HEK293T (cell line): ENCODE measurements around the gene USP53.

Source experiments
- CTCF ChIA-PET: fragments of 350-600 bp; formaldehyde crosslinking; extraction: SDS; loops from one replicate; lab custom pipeline; 2021; ENCODE audit warnings: antibody characterized with exemption, inconsistent platforms; lab: Yijun Ruan, JAX
- POLR2A ChIA-PET: fragments of 350-600 bp; formaldehyde crosslinking; extraction: SDS; loops from one replicate; lab custom pipeline; 2020; ENCODE audit warnings: antibody characterized with exemption, inconsistent platforms; lab: Yijun Ruan, JAX
- DNase-seq: peaks from one replicate; pipeline ENCODE4 v3.0.0; 2012; ENCODE audit warnings: mixed read lengths; ENCODE audit errors: extremely low spot score
- ARNT ChIP-seq: fragments of 450-650 bp; IDR thresholded peaks from 2 replicates; pipeline ENCODE4 v1.6.1; 2017; ENCODE audit warnings: mild to moderate bottlenecking
- BHLHE40 ChIP-seq: fragments of 450-650 bp; IDR thresholded peaks from 2 replicates; pipeline ENCODE4 v1.6.1; 2016; ENCODE audit warnings: mild to moderate bottlenecking, moderate library complexity, borderline replicate concordance
- CTBP1 ChIP-seq: fragments of 450-650 bp; IDR thresholded peaks from 2 replicates; pipeline ENCODE4 v1.6.1; 2016; ENCODE audit warnings: borderline replicate concordance
- ELF4 ChIP-seq: fragments of 450-650 bp; IDR thresholded peaks from 2 replicates; pipeline ENCODE4 v1.6.1; 2017; ENCODE audit warnings: antibody characterized with exemption
- FOXA1 ChIP-seq: fragments of 450-650 bp; IDR thresholded peaks from 2 replicates; pipeline ENCODE4 v1.6.1; 2016; ENCODE audit warnings: mild to moderate bottlenecking
- FOXK2 ChIP-seq: fragments of 450-650 bp; IDR thresholded peaks from 2 replicates; pipeline ENCODE4 v1.6.1; 2016; ENCODE audit warnings: mild to moderate bottlenecking
- FOXM1 ChIP-seq: fragments of 450-650 bp; IDR thresholded peaks from 2 replicates; pipeline ENCODE4 v1.6.1; 2017; ENCODE audit warnings: mild to moderate bottlenecking, borderline replicate concordance
- HDGF ChIP-seq: fragments of 450-650 bp; IDR thresholded peaks from 2 replicates; pipeline ENCODE4 v1.6.1; 2017; ENCODE audit warnings: antibody characterized with exemption, borderline replicate concordance
- L3MBTL2 ChIP-seq: fragments of 450-650 bp; conservative IDR thresholded peaks from 2 replicates; pipeline ENCODE4 v1.6.1; 2016; ENCODE audit warnings: mild to moderate bottlenecking
- LEF1 ChIP-seq: fragments of 450-650 bp; IDR thresholded peaks from 2 replicates; pipeline ENCODE4 v1.6.1; 2017; ENCODE audit warnings: mild to moderate bottlenecking, borderline replicate concordance
- NFRKB ChIP-seq: fragments of 450-650 bp; IDR thresholded peaks from 2 replicates; pipeline ENCODE4 v1.6.1; 2016; ENCODE audit warnings: mild to moderate bottlenecking, moderate library complexity
- PKNOX1 ChIP-seq: fragments of 450-650 bp; IDR thresholded peaks from 2 replicates; pipeline ENCODE4 v1.6.1; 2016
- SP1 ChIP-seq: fragments of 450-650 bp; IDR thresholded peaks from 2 replicates; pipeline ENCODE4 v1.6.1; 2017
- SUZ12 ChIP-seq: fragments of 450-650 bp; IDR thresholded peaks from 2 replicates; pipeline ENCODE4 v1.6.1; 2016; ENCODE audit warnings: mild to moderate bottlenecking
- TARDBP ChIP-seq: fragments of 450-650 bp; IDR thresholded peaks from 2 replicates; pipeline ENCODE4 v1.6.1; 2016
- ZNF384 ChIP-seq: fragments of 450-650 bp; IDR thresholded peaks from 2 replicates; pipeline ENCODE4 v1.6.1; 2016

The USP53 gene

GRCh38 chr4:119300101-119300978 is 87.8 kb downstream of the USP53 start:
- CTCF ChIA-PET, result interaction anchor here (1.0 to 1.6 kb wide), 3 partner anchors 17 to 258 kb away, joined by 4 to 5 read pairs (median 4); partner anchors contain the start of gene FABP2
- DNase-seq, result peak; percentile 88
- POLR2A ChIA-PET, result interaction anchor here (0.7 to 1.7 kb wide), 8 partner anchors 9 to 201 kb away, joined by 3 to 7 read pairs (median 4); partner anchors contain the start of genes FABP2 and USP53
- TF ChIP-seq PKNOX1 (0 out of 2 replicates have a peak, but pooled peaks have one; percentile 5), FOXA1 (no peak), CTBP1 (no peak), FOXM1 (0 out of 2 replicates have a peak, but pooled peaks have one; percentile 37), SP1 (no peak), L3MBTL2 (peak; percentile 97), HDGF (no peak), LEF1 (no peak), NFRKB (no peak), BHLHE40 (no peak)

DNA sequence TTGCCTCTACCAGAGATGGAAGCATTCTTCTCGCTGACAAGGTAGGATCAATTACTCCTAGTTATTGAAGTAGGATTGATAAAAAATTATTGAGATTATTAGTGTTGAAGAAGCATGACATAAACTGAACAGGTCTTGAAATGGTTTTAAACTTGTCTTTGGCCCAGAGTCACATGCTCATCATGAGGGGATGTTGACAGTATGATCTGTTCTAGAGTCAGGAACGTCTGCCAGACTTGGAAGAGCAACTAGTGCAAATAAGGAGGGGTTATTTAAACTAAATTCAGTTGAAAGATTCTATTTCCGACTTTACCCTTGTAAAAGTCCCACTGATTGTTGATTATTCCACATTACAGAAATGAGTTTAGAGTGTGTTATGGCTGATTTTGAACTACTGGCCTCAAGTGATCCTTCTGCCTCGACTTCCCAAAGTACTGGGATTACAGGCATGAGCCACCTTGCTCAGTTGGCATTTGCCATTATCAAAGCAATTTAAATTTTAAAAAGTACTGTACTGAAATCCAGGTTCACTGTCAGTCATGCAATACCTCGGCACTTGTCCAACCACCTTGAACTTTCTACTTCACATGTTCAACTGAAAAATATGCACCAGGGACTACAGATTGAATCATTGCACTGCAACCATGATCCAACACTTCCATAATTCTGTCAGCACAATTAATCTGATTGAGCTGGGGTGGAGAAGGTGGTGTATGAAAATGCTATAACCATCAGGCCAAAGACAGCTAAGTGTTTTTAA is 89.7 kb downstream of the USP53 start:
- DNase-seq, result no peak
- POLR2A ChIA-PET, result interaction anchor here (1.5 kb wide), 1 partner anchor 90 kb away, joined by 4 read pairs; the partner anchor contains the start of gene USP53
- no peak for TF ChIP-seq TARDBP
- no peak for TF ChIP-seq SP1
- no peak for TF ChIP-seq L3MBTL2
- TF ChIP-seq FOXA1, result no peak
- CTCF ChIA-PET, result no interaction called here

DNA sequence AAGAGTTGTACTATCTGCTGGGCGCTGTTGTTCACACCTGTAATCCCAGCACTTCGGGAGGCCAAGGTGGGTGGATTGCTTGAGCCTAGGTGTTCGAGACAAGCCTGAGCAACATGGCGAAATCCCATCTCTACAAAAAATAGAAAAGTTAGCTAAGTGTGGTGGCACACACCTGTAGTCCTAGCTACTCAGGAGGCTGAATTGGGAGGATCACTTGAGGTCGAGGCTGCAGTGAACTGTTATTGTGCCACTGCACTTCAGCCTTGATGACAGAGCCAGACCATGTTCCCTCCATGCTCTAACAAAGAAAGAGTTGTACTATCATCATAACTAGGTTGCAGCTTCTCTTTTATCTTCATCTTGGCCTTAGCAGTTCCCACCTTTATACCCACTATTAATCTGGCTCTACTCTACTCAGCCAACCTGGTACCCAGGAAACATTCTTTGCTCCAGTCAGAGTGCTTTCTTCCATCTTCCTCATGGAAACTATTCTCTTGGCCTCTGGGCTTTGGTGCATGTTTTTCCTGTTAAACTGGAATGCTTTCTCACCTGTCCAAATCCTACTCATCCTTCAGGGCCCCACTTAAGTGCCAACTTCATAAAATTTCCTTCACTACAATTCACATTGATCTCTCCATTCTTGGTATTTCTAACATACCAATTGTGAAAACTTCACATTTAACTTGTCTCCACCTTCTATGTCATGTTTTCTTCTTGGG is 91.2 kb downstream of the USP53 start:
- DNase-seq, result no peak
- ChIA-PET POLR2A (no interaction called here), CTCF (no interaction called here)
- no peak for TF ChIP-seq FOXK2
- TF ChIP-seq SUZ12, result no peak
- TF ChIP-seq BHLHE40, result no peak
- TF ChIP-seq PKNOX1, result no peak
- no peak for TF ChIP-seq L3MBTL2
- TF ChIP-seq SP1, result no peak
- TF ChIP-seq FOXA1, result no peak
- TF ChIP-seq HDGF, result no peak
- no peak for TF ChIP-seq NFRKB
- no peak for TF ChIP-seq ZNF384
- TF ChIP-seq FOXM1, result no peak
- no peak for TF ChIP-seq ELF4
- TF ChIP-seq LEF1, result no peak
- TF ChIP-seq ARNT, result no peak
- TF ChIP-seq CTBP1, result no peak
- TF ChIP-seq TARDBP, result no peak

- CTCF ChIA-PET, result no interaction called here
- POLR2A ChIA-PET, result no interaction called here
- TF ChIP-seq SUZ12 (no peak), PKNOX1 (no peak), CTBP1 (no peak), BHLHE40 (no peak), HDGF (no peak), FOXM1 (no peak), TARDBP (no peak)
- no peak for DNase-seq
Observed at GRCh38 chr4:119304431-119304830, 91.9 kb downstream of the USP53 start.

- POLR2A ChIA-PET, result no interaction called here
- TF ChIP-seq NFRKB (no peak), PKNOX1 (no peak), SUZ12 (no peak), TARDBP (no peak), ZNF384 (no peak), ELF4 (no peak), BHLHE40 (no peak)
- CTCF ChIA-PET, result interaction anchor here (0.8 kb wide), 1 partner anchor 21 kb away, joined by 4 read pairs; no protein-coding TSS in a partner anchor
- no peak for DNase-seq
Observed at GRCh38 chr4:119307606-119308005, 95.1 kb downstream of the USP53 start.
